Stimulated activated CD4-positive, alpha-beta T cell treated with anti-CD3 and anti-CD28 coated beads, TNF-alpha, amount 100 ng/mL, for 4 hours (primary cell): ENCODE results near the gene KCNQ1.

Experiments
- DNase-seq, 3 experiments: peaks; one replicate each; pipeline ENCODE4 v3.0.0-alpha.2; 2020; ENCODE audit warnings: low read depth in 3 of 3

The KCNQ1 gene

GRCh38 chr11:2533587-2534133 is 88.9 kb downstream of the KCNQ1 start:
- DNase-seq = no peak

DNA sequence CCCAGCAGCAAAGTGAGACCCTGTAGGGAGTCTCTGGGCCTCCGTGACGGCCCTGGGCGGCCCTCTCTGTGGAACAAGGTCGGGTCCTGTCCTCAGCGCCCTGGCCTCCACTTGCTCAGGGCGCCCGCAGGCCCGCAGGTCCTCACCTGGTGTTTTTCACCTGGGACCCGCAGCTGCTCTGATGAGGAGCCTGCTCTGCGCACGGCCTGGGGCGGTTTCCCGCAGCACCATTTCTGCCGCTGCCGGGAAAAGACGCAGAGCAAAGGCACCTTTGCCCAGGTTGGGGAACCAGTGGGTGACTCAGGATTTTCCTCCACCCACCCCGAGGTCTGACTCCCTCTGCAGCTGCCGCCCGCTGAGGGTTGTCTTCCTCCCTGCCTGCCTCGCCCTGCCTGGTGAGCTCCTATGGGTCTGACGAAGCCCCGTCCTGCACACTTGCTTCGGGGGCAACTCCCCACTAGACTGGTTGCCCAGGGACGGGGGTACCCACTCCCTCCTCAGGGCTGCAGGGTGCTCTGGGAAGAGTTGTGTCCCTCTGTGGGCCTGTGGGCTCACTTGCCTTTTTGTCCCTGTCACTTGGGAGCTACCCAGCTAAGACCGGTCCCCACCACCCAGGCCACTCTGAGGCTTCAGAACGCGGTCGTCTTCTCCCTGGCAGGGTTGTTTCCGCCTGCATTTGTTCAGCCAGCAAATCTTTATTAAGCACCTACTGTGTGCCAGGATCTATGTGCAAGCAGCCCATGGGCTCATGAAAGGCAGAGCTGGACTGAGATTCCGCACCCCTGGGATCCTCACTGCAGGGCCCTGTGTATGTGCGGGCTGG is 89.5 kb downstream of the KCNQ1 start:
- DNase-seq = no peak

DNA sequence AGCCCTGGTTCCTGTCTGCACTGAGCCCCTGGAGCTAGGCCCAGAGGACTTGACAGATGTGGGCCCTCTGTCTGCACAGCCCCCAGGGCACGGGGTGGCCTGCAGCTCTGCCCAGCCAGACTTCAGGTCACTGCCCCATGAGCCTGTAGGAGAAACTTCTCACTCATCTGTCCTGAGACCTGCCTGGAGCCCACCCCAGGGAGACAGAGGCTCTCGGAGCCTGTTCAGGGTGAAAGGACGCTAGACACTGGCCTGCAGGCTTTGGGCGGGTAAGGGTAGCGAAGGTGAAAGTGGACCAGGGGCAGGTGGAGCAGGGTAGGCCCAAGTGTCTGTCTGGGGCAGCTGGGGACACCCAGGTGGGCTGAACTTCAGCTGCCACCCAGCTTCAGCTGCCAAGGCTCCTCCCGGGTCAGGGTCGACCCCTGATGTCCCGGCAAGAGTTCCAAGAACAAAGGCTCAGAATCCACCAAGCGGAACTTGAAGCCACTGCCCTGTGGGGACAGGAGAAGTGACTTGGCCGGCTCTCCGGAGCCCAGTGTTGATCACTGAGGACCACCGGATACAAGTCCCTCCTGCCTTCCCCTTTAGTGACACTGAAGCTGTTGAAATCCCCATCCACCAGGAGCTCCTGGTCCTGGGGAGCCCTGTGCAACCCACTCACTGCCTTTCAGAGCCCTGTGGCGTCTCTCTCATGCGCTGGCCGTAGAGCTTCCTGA is 90.3 kb downstream of the KCNQ1 start:
- DNase-seq = no peak

DNA sequence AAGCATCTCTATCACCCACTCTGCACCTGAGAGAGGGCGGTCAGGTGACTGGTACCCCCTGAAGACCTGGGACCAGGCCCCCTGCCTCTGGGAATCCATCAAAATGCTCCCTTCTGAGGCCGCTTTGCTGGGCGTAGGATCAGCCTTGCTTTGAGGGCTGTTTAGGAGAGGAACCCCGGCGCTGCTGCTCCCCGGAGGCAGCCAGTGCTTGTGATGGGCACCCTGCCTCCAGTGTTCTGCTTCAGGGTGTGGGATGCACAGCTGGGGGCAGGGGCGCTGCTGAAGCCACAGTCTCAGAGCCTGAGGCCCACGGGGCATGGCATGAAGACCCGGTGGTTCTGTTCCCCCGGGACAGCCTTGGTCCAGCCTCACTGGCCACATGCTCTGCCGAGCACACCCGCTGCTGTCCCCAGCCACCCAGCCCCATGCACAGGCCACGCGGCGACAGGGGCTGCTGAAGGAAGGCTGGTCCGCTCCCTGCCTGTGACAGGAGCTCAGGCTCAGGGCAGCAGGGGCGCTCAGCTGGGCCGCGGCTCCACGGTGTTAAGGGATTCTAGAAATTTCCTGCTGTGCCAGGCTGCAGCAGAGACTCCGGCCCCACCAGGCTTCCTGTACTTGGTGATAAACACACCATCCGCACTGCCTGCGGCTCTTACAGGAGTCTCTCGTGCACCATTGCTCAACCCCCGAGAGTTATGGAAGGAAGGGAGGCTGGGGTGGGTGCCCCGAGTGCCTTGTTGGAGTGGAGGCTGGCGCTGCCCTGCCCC is 91.0 kb downstream of the KCNQ1 start:
- DNase-seq = no peak

DNA sequence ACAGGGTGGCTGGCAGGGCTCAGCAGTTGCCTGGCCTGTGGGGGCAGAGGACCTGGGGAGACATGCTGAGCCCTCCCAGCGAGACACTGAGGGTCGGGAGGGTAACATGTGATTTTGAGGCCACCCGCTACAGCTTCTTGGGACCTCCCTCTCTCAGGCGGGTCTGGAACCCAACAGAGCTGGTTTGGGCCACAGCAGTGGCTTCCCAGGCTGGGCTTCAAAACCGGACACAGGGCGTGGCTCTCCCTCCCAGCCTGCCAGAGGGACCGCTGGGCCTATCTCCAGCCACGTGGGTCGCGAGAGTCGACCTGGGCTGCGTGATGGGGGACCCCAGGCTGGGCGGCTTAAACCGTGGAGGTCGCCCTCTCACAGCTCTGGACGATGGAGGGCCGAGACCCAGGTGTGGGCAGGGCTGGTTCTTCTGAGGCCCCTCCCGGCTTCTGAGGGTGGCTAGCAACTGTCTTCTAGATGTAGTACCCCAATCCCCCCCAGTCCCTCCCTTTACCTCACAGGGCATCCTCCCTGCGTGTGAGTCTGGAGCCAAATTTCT is 91.7 kb downstream of the KCNQ1 start:
- no peak for DNase-seq

DNA sequence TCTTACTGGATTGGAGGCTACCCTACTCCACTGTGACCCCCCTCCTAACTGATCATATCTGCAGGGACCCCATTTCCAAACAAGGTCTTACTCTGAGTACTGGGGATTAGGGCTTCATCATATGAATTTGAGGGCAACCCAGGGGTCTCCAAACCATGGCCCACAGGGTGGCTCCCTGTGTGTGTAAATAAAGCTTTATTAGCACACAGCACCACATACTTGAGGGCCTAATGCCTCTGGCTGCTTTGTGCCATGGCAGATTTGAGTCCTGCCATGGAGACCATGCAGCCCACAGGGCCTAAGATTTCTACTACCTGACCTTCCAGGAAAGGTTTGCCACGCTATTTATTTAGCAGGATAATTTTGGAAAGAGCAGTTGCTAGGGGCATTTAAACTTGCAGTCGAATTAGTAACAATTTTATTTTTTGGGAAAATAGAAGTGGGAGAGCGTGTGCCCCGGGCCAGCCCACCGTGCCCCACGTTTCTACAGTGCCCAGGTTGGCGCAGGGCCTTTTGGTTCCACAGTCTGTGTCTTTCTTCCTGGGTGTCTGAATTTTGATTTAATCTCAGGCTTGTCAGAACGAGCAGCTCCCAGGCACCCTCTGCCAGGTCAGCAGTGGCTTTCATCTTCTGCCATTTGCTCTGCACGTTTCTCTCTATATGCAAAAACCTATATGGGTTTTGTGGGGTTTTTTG is 92.3 kb downstream of the KCNQ1 start:
- DNase-seq = no peak

DNA sequence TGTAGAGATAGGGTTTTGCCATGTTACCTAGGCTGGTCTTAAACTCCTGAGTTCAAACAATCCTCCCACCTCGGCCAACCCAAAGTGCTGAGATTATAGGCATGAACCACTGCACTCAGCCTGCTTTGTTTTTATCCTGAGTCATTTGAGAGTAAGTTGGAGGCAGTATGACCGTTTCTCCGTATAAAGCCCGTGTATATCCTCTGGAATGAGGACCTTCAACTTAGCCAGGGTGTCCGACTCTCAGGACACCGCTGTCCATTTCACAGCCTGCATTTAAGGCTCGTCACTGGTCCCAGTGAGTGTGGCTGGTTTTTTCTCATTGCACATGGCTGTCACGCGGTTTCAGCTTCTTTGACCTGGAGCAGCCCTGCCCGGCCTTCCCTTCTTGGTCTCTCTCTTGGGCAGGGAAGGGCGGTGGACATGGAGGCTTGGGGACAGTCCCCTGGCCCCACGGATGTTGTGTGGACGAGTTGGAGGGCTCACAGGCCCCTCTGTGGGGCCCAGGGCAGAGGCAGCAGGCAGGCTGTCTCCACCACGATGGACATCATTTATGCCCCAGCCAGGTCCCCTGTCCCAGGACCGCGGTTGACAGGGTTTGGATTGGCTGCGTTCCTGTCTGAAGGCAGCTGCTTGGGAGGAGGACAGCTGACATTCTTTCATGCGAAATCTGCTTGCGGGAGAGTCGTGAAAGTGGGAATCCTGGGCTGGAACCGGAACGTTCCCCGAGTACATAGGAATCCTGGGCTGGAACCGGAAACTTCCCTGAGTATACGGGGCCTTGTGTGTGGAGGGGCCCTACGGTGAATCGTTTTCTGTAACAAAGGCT is 93.3 kb downstream of the KCNQ1 start:
- DNase-seq = no peak

- DNase-seq = no peak
These were observed 94.1 kb downstream of the KCNQ1 start for GRCh38 chr11:2538951-2539350.

- DNase-seq = no peak
These were observed 94.8 kb downstream of the KCNQ1 start for GRCh38 chr11:2539371-2540222.

- DNase-seq = no peak
These were observed 95.6 kb downstream of the KCNQ1 start for GRCh38 chr11:2540223-2540991.

- DNase-seq = no peak
These were observed 96.3 kb downstream of the KCNQ1 start for GRCh38 chr11:2540992-2541680.

- no peak for DNase-seq
These were observed 97.1 kb downstream of the KCNQ1 start for GRCh38 chr11:2541881-2542361.

DNA sequence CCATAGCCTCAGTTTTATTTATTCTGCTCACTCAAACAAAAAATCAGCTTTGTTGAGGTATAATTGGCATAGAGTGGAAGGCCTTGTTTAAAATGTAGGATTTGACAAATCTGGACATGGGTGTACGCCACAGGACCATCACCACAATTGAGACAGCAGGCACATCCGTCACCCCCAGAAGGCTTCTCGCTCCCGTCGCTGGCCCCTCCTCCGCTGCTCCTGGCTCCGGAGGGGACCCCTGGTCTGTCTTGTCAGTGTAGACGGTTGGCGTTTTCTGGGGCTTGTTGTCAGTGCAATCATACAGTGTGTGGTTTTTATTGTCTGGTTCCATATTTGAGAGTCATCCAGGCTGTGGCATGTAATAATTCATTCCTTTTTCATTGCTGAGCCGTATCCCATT is 97.6 kb downstream of the KCNQ1 start:
- DNase-seq = no peak

DNA sequence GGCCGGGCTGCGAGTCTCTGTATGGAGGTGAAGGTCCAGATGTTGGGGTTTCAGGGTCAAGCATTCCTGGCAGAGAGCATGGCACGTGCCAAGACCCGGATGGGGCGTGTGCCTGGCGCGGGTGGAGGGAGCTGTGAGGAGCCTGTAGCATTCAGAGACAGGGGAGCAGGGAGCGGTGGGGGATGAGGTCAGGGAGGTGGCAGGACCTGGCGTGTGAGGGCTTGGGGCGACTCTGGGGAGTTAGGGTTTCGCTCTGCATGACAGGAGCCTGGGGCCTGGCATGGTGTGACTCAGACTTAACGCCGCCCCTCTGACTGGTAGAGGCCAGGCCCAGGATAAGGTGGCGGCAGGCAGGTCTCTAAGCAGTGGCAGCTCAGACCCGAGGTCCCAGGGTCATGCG is 103.0 kb downstream of the KCNQ1 start:
- no peak for DNase-seq

DNA sequence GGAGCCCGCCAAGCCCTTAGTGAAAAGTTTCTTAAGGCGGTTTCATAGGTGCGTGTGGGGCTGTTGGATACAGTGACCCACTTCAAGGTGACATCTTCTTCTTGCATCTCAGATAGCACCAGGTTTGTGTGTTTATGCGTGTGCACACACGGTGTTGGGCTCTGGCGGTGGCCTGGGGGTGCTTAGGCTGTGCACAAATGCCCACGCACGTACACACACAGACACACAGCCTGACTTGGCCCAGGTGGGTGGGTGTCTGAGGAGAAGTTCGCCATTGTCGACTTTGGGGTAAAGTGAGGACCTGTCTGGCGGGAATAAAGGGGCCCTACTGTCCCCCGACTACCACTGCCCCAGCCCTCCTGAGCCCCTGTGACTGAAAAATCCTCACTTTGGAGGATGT is 103.8 kb downstream of the KCNQ1 start:
- no peak for DNase-seq

DNA sequence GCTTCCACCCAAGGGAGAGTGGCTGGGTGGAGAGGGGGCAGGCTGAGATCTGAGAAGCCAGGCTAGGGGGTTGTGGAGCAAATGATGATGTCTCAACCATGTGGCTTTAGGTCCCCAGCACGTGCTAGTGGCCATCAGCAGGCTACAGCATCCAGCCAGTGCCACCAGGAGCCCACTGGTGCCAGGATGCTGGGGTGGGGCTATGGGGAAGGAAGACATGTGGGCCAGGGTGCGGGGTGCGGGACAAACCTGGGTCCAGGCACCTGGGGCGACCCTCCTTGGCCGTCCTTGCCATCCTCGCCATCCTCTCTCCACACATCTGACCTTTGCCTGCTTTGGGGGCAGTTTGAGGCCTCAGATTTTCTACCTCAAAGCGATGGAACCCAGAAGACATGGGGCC is 104.3 kb downstream of the KCNQ1 start:
- no peak for DNase-seq

DNA sequence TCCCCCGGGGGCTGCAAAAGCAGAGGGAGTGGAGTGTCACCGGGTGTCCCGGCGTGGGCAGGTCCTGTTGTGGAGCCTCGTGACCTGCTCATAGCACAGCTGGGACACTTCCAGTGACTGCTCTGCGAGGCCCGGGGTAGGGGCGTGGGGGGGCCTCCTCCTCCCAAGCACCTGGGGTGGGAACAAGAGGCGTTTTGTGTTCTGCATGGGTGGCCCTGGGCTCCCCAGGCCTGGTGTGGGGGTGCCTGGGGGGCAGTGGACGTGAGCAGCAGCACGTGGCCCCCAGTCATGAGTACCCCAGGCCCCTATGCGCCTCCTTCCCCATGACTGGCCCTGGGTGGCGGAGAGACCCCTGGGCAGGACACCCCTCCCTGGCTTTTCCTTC is 104.7 kb downstream of the KCNQ1 start:
- no peak for DNase-seq
